Activated T-helper 2 cell treated with anti-CD3 and anti-CD28 coated beads, Interferon-gamma antibody, Interleukin-2, Interleukin-4, amounts not matched to agents 10 μg/mL and 5 μg/mL and 100 μg/mL, durations not matched to agents 14 hours and 24 hours and 36 hours (primary cell): Measurements from ENCODE around the gene LRTM2. TPM values are rescaled to one million over a fixed set of nuclear protein-coding genes. Genes with fewer than 3 reads are reported as not detected.
A peak's percentile ranks its signal among the peaks of the same experiment; 100 is the strongest.

Experiments used
- DNase-seq: peaks from one replicate; pipeline ENCODE4 v3.0.0; 2021; ENCODE audit warnings: low spot score
- H3K27ac Mint-ChIP-seq: one replicate; pipeline ENCODE4 v1.8.0; 2021; ENCODE audit warnings: mixed read lengths
- H3K27me3 Mint-ChIP-seq: one replicate; pipeline ENCODE4 v1.8.0; 2021; ENCODE audit warnings: low read depth, mixed read lengths
- H3K36me3 Mint-ChIP-seq: one replicate; pipeline ENCODE4 v1.8.0; 2021; ENCODE audit warnings: low read depth, mixed read lengths
- H3K4me1 Mint-ChIP-seq: one replicate; pipeline ENCODE4 v1.8.0; 2021; ENCODE audit warnings: low read depth, mixed read lengths
- H3K4me3 Mint-ChIP-seq: one replicate; pipeline ENCODE4 v1.8.0; 2021; ENCODE audit warnings: low read depth, mild to moderate bottlenecking, moderate library complexity, mixed read lengths
- H3K9me3 Mint-ChIP-seq: one replicate; pipeline ENCODE4 v1.8.0; 2021; ENCODE audit warnings: mixed read lengths
- intact Hi-C: fragments of 100-400 bp; cut with micrococcal nuclease; formaldehyde crosslinking; loops from one replicate; pipeline ENCODE4 v1.15.1; 2023
- total RNA-seq: library from RNA; stranded (reverse); gene quantifications from 2 replicates; pipeline ENCODE4 v1.2.3, GENCODE V29; 2022

LRTM2 gene
- total RNA-seq, 1 donor from 2014 or later: 0.07 TPM

- Mint-ChIP-seq H3K27me3 (peaks cover 11% of the 10 kb centered on the region), H3K4me3 (no peak overlapping the region), H3K9me3 (no peaks in the 10 kb centered on the region), H3K36me3 (no peaks in the 10 kb centered on the region), H3K27ac (no peak overlapping the region), H3K4me1 (no peaks in the 10 kb centered on the region)
- intact Hi-C loops: no loop called here
- peak; percentile 18 for DNase-seq
Observed at GRCh38 chr12:1830981-1831963, 10.9 kb downstream of the LRTM2 start.

GRCh38 chr12:1832801-1833595 is 12.6 kb downstream of the LRTM2 start:
- H3K27ac Mint-ChIP-seq: no peak overlapping the region
- no peak for DNase-seq
- H3K36me3 Mint-ChIP-seq: no peaks in the 10 kb centered on the region
- peaks cover 11% of the 10 kb centered on the region for H3K27me3 Mint-ChIP-seq
- H3K9me3 Mint-ChIP-seq: no peaks in the 10 kb centered on the region
- H3K4me1 Mint-ChIP-seq: no peaks in the 10 kb centered on the region
- H3K4me3 Mint-ChIP-seq: no peak overlapping the region
- intact Hi-C loops: no loop called here

GRCh38 chr12:1833596-1834028 is 13.2 kb downstream of the LRTM2 start:
- Mint-ChIP-seq H3K27me3 (peaks cover 11% of the 10 kb centered on the region), H3K36me3 (no peaks in the 10 kb centered on the region), H3K9me3 (no peaks in the 10 kb centered on the region), H3K27ac (no peak overlapping the region), H3K4me3 (no peak overlapping the region), H3K4me1 (no peaks in the 10 kb centered on the region)
- no peak for DNase-seq
- intact Hi-C loops: no loop called here

- Mint-ChIP-seq H3K27me3 (peaks cover 11% of the 10 kb centered on the region), H3K27ac (no peak overlapping the region), H3K4me3 (no peak overlapping the region), H3K9me3 (no peaks in the 10 kb centered on the region), H3K36me3 (no peaks in the 10 kb centered on the region), H3K4me1 (no peaks in the 10 kb centered on the region)
- no peak for DNase-seq
- intact Hi-C loops: no loop called here
Observed at GRCh38 chr12:1834186-1834925, 14.0 kb downstream of the LRTM2 start.

GRCh38 chr12:1835211-1836131 is 15.1 kb downstream of the LRTM2 start:
- intact Hi-C loops: no loop called here
- H3K4me3 Mint-ChIP-seq: no peak overlapping the region
- H3K4me1 Mint-ChIP-seq: no peaks in the 10 kb centered on the region
- H3K27me3 Mint-ChIP-seq: peaks cover 11% of the 10 kb centered on the region
- DNase-seq: no peak
- no peaks in the 10 kb centered on the region for H3K9me3 Mint-ChIP-seq
- H3K36me3 Mint-ChIP-seq: no peaks in the 10 kb centered on the region
- H3K27ac Mint-ChIP-seq: no peak overlapping the region

GRCh38 chr12:1836241-1836803 is 16.0 kb downstream of the LRTM2 start:
- Mint-ChIP-seq H3K4me3 (no peak overlapping the region), H3K36me3 (no peaks in the 10 kb centered on the region), H3K9me3 (no peaks in the 10 kb centered on the region), H3K27me3 (peaks cover 6% of the 10 kb centered on the region), H3K4me1 (no peaks in the 10 kb centered on the region), H3K27ac (no peak overlapping the region)
- intact Hi-C loops: no loop called here
- no peak for DNase-seq

GRCh38 chr12:1836854-1837421 is 16.6 kb downstream of the LRTM2 start:
- Mint-ChIP-seq H3K36me3 (no peaks in the 10 kb centered on the region), H3K4me3 (no peak overlapping the region), H3K27ac (no peak overlapping the region), H3K4me1 (no peaks in the 10 kb centered on the region), H3K27me3 (peaks cover 3% of the 10 kb centered on the region), H3K9me3 (no peaks in the 10 kb centered on the region)
- no peak for DNase-seq
- intact Hi-C loops: no loop called here

- DNase-seq: no peak
- H3K4me1 Mint-ChIP-seq: no peaks in the 10 kb centered on the region
- H3K27ac Mint-ChIP-seq: no peak overlapping the region
- intact Hi-C loops: no loop called here
- no peaks in the 10 kb centered on the region for H3K9me3 Mint-ChIP-seq
- no peak overlapping the region for H3K4me3 Mint-ChIP-seq
- no peaks in the 10 kb centered on the region for H3K36me3 Mint-ChIP-seq
- H3K27me3 Mint-ChIP-seq: no peaks in the 10 kb centered on the region
Observed at GRCh38 chr12:1837541-1838204, 17.3 kb downstream of the LRTM2 start.

- DNase-seq: no peak
- no peak overlapping the region for H3K4me3 Mint-ChIP-seq
- H3K4me1 Mint-ChIP-seq: no peaks in the 10 kb centered on the region
- no peaks in the 10 kb centered on the region for H3K9me3 Mint-ChIP-seq
- H3K36me3 Mint-ChIP-seq: no peaks in the 10 kb centered on the region
- intact Hi-C loops: no loop called here
- H3K27me3 Mint-ChIP-seq: no peaks in the 10 kb centered on the region
- H3K27ac Mint-ChIP-seq: no peak overlapping the region
Observed at GRCh38 chr12:1838205-1838993, 18.0 kb downstream of the LRTM2 start.

GRCh38 chr12:1838994-1839365 is 18.6 kb downstream of the LRTM2 start:
- Mint-ChIP-seq H3K4me1 (no peaks in the 10 kb centered on the region), H3K36me3 (no peaks in the 10 kb centered on the region), H3K4me3 (no peak overlapping the region), H3K9me3 (no peaks in the 10 kb centered on the region), H3K27ac (no peak overlapping the region), H3K27me3 (no peaks in the 10 kb centered on the region)
- intact Hi-C loops: no loop called here
- DNase-seq: no peak
